HG03060 (cell line): ENCODE data around the gene IRF9.
A peak's percentile ranks its signal among the peaks of the same experiment; 100 is the strongest.

ENCODE experiments used
- ATAC-seq: cut with Tn5 transposase; IDR thresholded peaks from one replicate; pipeline ENCODE4 v1.9.1; 2021; ENCODE audit warnings: low read depth, moderate number of reproducible peaks; ENCODE audit not compliant: unreplicated experiment

Gene IRF9

GRCh38 chr14:24146978-24147760, 13.9 kb upstream of the IRF9 start, which contains the start of gene RNF31:
Gene RNF31, plus strand, starts transcription at chr14:24147498. Its CDS starts 201 bp downstream, at chr14:24147699.
- ATAC-seq, result peak; percentile 56

- ATAC-seq, result no peak
These were observed 13.2 kb upstream of the IRF9 start for GRCh38 chr14:24147761-24148428.

- ATAC-seq, result no peak
These were observed 11.6 kb upstream of the IRF9 start for GRCh38 chr14:24149302-24149969.

GRCh38 chr14:24150061-24150460, 11.0 kb upstream of the IRF9 start:
- ATAC-seq, result no peak

- ATAC-seq, result no peak
These were observed 10.5 kb upstream of the IRF9 start for GRCh38 chr14:24150567-24150966.

- ATAC-seq, result no peak
These were observed 10.1 kb upstream of the IRF9 start for GRCh38 chr14:24150993-24151392.

- no peak for ATAC-seq
These were observed 9.5 kb upstream of the IRF9 start for GRCh38 chr14:24151404-24152080.

- ATAC-seq, result no peak
These were observed 6.0 kb upstream of the IRF9 start for GRCh38 chr14:24155100-24155499.

- no peak for ATAC-seq
These were observed 4.2 kb upstream of the IRF9 start for GRCh38 chr14:24156840-24157239.

GRCh38 chr14:24157331-24157730, 3.7 kb upstream of the IRF9 start:
- no peak for ATAC-seq

GRCh38 chr14:24159777-24160498, 1.1 kb upstream of the IRF9 start:
- no peak for ATAC-seq

- no peak for ATAC-seq
These were observed 591 bp upstream of the IRF9 start for GRCh38 chr14:24160499-24160849.

- ATAC-seq, result no peak
These were observed 1.0 kb downstream of the IRF9 start for GRCh38 chr14:24162093-24162492.

- no peak for ATAC-seq
These were observed 3.5 kb downstream of the IRF9 start for GRCh38 chr14:24164518-24164991.

- no peak for ATAC-seq
These were observed 4.7 kb downstream of the IRF9 start for GRCh38 chr14:24165785-24166184.

GRCh38 chr14:24167469-24168114, 6.5 kb downstream of the IRF9 start:
- no peak for ATAC-seq

GRCh38 chr14:24171422-24172260, 10.6 kb downstream of the IRF9 start, which contains the start of gene REC8:
Gene REC8, plus strand, starts transcription at chr14:24172080. Its CDS starts 473 bp downstream, at chr14:24172553.
- peak; percentile 37 for ATAC-seq

- no peak for ATAC-seq
These were observed 11.3 kb downstream of the IRF9 start for GRCh38 chr14:24172261-24172860.
